SH-SY5Y (cell line): ENCODE measurements around the gene PGA4.

ENCODE experiments used
- GATA2 ChIP-seq: IDR thresholded peaks from 2 replicates; pipeline ENCODE4 v1.6.1; 2011; ENCODE audit warnings: mild to moderate bottlenecking, low read depth, low read length
- GATA3 ChIP-seq: IDR thresholded peaks from 2 replicates; pipeline ENCODE4 v1.6.1; 2011; ENCODE audit warnings: low read depth, mild to moderate bottlenecking, low read length, moderate library complexity

DNA sequence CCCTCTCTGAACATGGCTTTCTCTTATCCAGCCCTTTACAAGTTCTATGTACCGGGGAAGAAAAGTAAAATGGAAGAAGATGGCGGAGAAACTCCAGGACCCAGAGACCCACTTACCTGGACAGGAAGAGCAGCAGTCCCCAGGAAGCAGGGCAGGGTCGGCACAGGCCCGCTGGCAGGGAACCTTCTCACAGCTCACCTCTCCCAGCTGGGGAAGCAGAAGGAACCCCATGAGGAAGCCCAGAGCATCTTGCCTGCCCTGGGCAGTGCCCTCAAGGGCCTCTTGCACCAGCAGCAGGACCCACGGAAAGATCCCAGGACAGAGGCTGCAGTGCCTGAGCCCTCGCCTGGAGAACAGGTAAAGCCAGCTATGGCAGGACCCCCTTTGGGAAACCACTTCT is 42.2 kb downstream of the PGA4 start:
- no peak for TF ChIP-seq GATA2
- no peak for TF ChIP-seq GATA3
